Caco-2 (cell line): ENCODE results near the gene SECISBP2. TPM values are rescaled to one million over a fixed set of nuclear protein-coding genes. Genes with fewer than 3 reads are reported as not detected.
A peak's percentile ranks its signal among the peaks of the same experiment; 100 is the strongest.
"Not testable (repeated sequence)": the region's sequence is repeated elsewhere in the genome, so short reads cannot be mapped to it uniquely, and the experiment has no call there.

Experiments used
- BruUV-seq: library from RNA; stranded (reverse); fragments of 400-500 nt; replicated peaks from 2 replicates; lab custom pipeline; 2021; lab: Mats Ljungman, UMichigan
- CTCF ChIA-PET: fragments of 300-600 bp; sonication (Branson Sonifier 250); formaldehyde crosslinking; loops from one replicate; lab custom pipeline; 2022; ENCODE audit warnings: antibody characterized with exemption; lab: Charles Lee
- POLR2A ChIA-PET: fragments of 300-600 bp; sonication (Branson Sonifier 250); formaldehyde crosslinking; loops from one replicate; lab custom pipeline; 2022; ENCODE audit warnings: antibody characterized with exemption; lab: Charles Lee
- DNase-seq, 2 experiments: peaks; one replicate each; pipeline versions ENCODE4 v3.0.0 to v3.0.0-alpha.2; 2020 to 2022
- H3K27me3 ChIP-seq: replicated peaks from 2 replicates; pipeline ENCODE4 v1.6.0; 2011; ENCODE audit warnings: low read length; ENCODE audit not compliant: control insufficient read depth, insufficient read depth
- H3K36me3 ChIP-seq: 2 replicates; pipeline ENCODE4 v1.5.1; 2011; ENCODE audit warnings: low read length; ENCODE audit not compliant: control insufficient read depth, insufficient read depth
- H3K4me1 ChIP-seq: fragments of 250-450 bp; sonication (Bioruptor Pico); 2 replicates; pipeline ENCODE4 v1.5.1; 2020; ENCODE audit warnings: mild to moderate bottlenecking
- H3K4me3 ChIP-seq: 2 replicates; pipeline ENCODE4 v1.5.1; 2011; ENCODE audit warnings: low read depth, mild to moderate bottlenecking, control low read depth, low read length
- H3K9me3 ChIP-seq: fragments of 250-450 bp; sonication (Bioruptor Pico); 2 replicates; pipeline ENCODE4 v1.5.1; 2020; ENCODE audit warnings: mild to moderate bottlenecking, moderate library complexity
- H3K27ac Mint-ChIP-seq: one replicate; pipeline ENCODE4 v1.8.0; 2022; ENCODE audit warnings: mixed read lengths; ENCODE audit not compliant: unreplicated experiment
- H3K27me3 Mint-ChIP-seq: one replicate; pipeline ENCODE4 v1.8.0; 2022; ENCODE audit warnings: mixed read lengths; ENCODE audit not compliant: insufficient read depth, unreplicated experiment
- H3K36me3 Mint-ChIP-seq: one replicate; pipeline ENCODE4 v1.8.0; 2022; ENCODE audit warnings: mild to moderate bottlenecking, mixed read lengths; ENCODE audit not compliant: insufficient read depth, unreplicated experiment
- H3K4me1 Mint-ChIP-seq: one replicate; pipeline ENCODE4 v1.8.0; 2022; ENCODE audit warnings: low read depth, mixed read lengths; ENCODE audit not compliant: unreplicated experiment
- H3K4me3 Mint-ChIP-seq: one replicate; pipeline ENCODE4 v1.8.0; 2022; ENCODE audit warnings: mild to moderate bottlenecking, moderate library complexity, mixed read lengths; ENCODE audit not compliant: unreplicated experiment
- H3K9me3 Mint-ChIP-seq: one replicate; pipeline ENCODE4 v1.8.0; 2022; ENCODE audit warnings: mixed read lengths; ENCODE audit not compliant: unreplicated experiment
- CTCF ChIP-seq, 2 experiments: fragments of 200-600 bp in 1 of 2; IDR thresholded peaks; 1 replicate in 1 of 2; 2 replicates in 1 of 2; pipeline versions ENCODE4 v1.5.1 to v1.8.0; 2011 to 2022; ENCODE audit warnings: antibody characterized with exemption in 1 of 2, control low read depth in 1 of 2, inconsistent platforms in 1 of 2, low read depth in 1 of 2, low read length in 1 of 2, mild to moderate bottlenecking in 1 of 2, moderate library complexity in 1 of 2; ENCODE audit not compliant: insufficient read depth in 1 of 2, severe bottlenecking in 1 of 2, unreplicated experiment in 1 of 2
- intact Hi-C: fragments of 100-400 bp; cut with micrococcal nuclease; formaldehyde crosslinking; loops from one replicate; pipeline ENCODE4 v1.10.0; 2022; ENCODE audit not compliant: unreplicated experiment
- total RNA-seq: library from RNA; stranded (reverse); gene quantifications from 2 replicates; pipeline ENCODE4 v1.2.3, GENCODE V29; 2022

The SECISBP2 gene
- total RNA-seq, 1 experiment from 2014 or later, result 21.0 TPM

GRCh38 chr9:89295400-89295799 lies 22.9 kb upstream of the SECISBP2 start:
- H3K27me3 Mint-ChIP-seq, result no peaks in the 10 kb centered on the region
- Histone ChIP-seq H3K4me3 (no peak overlapping the region), H3K9me3 (no peaks in the 10 kb centered on the region), H3K36me3 (no peaks in the 10 kb centered on the region), H3K4me1 (no peaks in the 10 kb centered on the region), H3K27me3 (no peaks in the 10 kb centered on the region)
- H3K9me3 Mint-ChIP-seq, result no peaks in the 10 kb centered on the region
- H3K4me3 Mint-ChIP-seq, result no peak overlapping the region
- POLR2A ChIA-PET, result no interaction called here
- CTCF ChIA-PET, result no interaction called here
- DNase-seq, result no peak
- no TSS peak for BruUV-seq
- intact Hi-C loops, result no loop called here
- TF ChIP-seq CTCF (IDR thresholded peaks at IDR 0.05; ENCODE audit: insufficient read depth in 1 of 2, low read depth in 1 of 2, low read length in 1 of 2, severe bottlenecking in 1 of 2, unreplicated experiment in 1 of 2), result no peak
- no peaks in the 10 kb centered on the region for H3K36me3 Mint-ChIP-seq
- no peaks in the 10 kb centered on the region for H3K4me1 Mint-ChIP-seq
- no peak overlapping the region for H3K27ac Mint-ChIP-seq

DNA sequence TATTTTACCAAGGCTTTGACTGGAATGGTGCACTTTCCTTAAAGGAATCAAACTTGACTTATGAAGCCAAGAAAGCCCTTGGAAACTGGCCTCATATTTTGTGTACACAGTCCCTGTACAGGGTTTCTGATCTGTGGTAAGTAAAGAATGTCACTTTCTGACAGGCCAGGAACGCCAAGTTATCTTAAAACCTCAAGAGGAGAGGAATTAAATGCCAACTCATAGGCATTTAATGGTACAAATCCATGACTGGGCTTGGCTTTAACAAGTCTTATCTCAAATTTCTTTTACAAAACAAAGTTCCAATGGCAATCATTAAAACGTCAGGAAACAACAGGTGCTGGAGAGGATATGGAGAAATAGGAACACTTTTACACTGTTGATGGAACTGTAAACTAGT lies 16.3 kb upstream of the SECISBP2 start:
- H3K27ac Mint-ChIP-seq, H3K9me3 Mint-ChIP-seq, CTCF ChIA-PET, H3K4me3 ChIP-seq, H3K9me3 ChIP-seq, H3K27me3 ChIP-seq, H3K27me3 Mint-ChIP-seq, H3K4me1 ChIP-seq, H3K4me3 Mint-ChIP-seq, intact Hi-C loops, DNase-seq, POLR2A ChIA-PET, H3K36me3 Mint-ChIP-seq, BruUV-seq, H3K36me3 ChIP-seq: not testable (repeated sequence)
- peaks cover 20% of the 10 kb centered on the region for H3K4me1 Mint-ChIP-seq

DNA sequence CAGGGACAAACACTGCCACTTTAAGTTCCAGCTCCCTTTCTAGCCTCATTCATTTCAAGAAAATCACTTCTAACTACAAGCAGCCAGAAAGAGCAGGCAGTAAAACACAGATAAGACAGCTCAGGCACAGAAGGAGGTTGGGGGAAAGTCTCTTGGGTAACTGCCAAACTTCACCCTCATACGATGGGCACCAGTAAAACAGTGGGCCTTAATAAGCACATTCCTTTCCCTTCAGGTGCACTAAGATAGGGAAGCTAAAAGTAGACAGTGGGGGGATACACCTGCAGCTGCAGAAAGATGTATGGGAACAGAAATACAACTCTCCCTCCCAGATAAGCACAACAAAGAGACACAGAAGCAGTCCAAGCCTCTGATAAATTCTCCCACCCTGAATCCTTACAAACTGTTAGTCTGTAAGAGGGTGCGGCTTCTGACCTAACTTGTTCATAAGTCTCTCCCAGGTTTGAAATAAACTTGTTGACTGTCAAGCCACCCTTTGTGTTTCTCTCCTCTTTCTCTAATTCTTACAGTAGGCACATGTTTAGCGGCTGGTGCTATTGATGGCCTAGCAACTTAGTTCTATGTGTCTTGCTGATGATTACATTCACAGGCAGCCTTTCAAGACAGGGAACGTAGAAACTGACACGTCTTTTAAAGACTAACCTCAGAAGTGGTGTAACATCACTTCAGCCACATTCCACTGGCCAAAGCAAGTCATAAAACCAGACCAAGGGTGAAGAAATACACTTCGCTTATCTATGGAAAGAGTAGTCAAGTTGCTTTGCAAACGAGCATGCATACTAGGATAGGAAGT lies 14.1 kb upstream of the SECISBP2 start:
- no TSS peak for BruUV-seq
- H3K4me1 Mint-ChIP-seq, result peaks cover 20% of the 10 kb centered on the region
- peaks cover 9% of the 10 kb centered on the region for H3K9me3 Mint-ChIP-seq
- peak in 1 of 2 experiments; percentile 43 for DNase-seq
- ChIA-PET CTCF (no interaction called here), POLR2A (no interaction called here)
- no peaks in the 10 kb centered on the region; the same call in 1 of the 2 replicates for H3K4me1 ChIP-seq
- peak overlapping the region; percentile 33 for H3K4me3 Mint-ChIP-seq
- no peaks in the 10 kb centered on the region for H3K36me3 Mint-ChIP-seq
- no peaks in the 10 kb centered on the region for H3K9me3 ChIP-seq
- intact Hi-C loops, result no loop called here
- no peak overlapping the region for H3K4me3 ChIP-seq
- no peaks in the 10 kb centered on the region for H3K36me3 ChIP-seq
- no peaks in the 10 kb centered on the region for H3K27me3 Mint-ChIP-seq
- H3K27ac Mint-ChIP-seq, result peak overlapping the region; percentile 77
- no peaks in the 10 kb centered on the region for H3K27me3 ChIP-seq
- no peak for TF ChIP-seq CTCF (IDR thresholded peaks at IDR 0.05; ENCODE audit: insufficient read depth in 1 of 2, low read depth in 1 of 2, low read length in 1 of 2, severe bottlenecking in 1 of 2, unreplicated experiment in 1 of 2)
